ENCODE data around the gene CDC14A.
A peak's percentile ranks its signal among the peaks of the same experiment; 100 is the strongest.

The CDC14A gene

GRCh38 chr1:100445565-100445964 is 93.3 kb downstream of the CDC14A start:
- no peak for TF ChIP-seq CTCF (IDR thresholded peaks at IDR 0.05; ENCODE audit: control extremely low read depth, extremely low read depth, low read depth, missing control alignments)
- POLR2A ChIA-PET = no interaction called here
- CTCF ChIA-PET = interaction anchor here (2.1 to 5.8 kb wide), 2 partner anchors 10 to 14 kb away, joined by 9 to 50 read pairs; no protein-coding TSS in a partner anchor
- DNase-seq (ENCODE audit: extremely low spot score) = no peak

DNA sequence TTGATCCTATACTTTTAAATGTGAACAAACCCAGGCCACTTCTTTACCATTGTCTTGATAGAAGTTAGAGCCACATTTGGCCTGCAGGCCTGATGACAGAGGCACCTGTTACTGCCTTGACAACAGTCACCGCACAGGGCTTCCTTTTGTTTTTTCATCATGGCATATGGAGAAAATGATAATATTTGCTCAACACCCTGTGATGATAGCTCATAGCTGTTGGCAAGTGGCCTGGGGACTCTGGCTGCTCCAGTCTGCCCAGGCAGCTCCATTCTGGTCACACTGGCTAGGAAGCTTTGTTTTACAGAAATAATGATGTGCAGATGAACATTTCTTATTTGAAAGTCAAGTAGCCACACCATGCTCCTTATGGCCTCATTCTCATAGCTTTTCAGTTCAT is 96.1 kb downstream of the CDC14A start:
- ChIA-PET CTCF (interaction anchor here (1.0 to 5.8 kb wide), 5 partner anchors 8 to 420 kb away, joined by 3 to 50 read pairs (median 14); no protein-coding TSS in a partner anchor), POLR2A (interaction anchor here (0.7 kb wide), 1 partner anchor 373 kb away, joined by 3 read pairs; no protein-coding TSS in a partner anchor)
- DNase-seq (ENCODE audit: extremely low spot score) = no peak
- no peak for TF ChIP-seq CTCF (IDR thresholded peaks at IDR 0.05; ENCODE audit: control extremely low read depth, extremely low read depth, low read depth, missing control alignments)

DNA sequence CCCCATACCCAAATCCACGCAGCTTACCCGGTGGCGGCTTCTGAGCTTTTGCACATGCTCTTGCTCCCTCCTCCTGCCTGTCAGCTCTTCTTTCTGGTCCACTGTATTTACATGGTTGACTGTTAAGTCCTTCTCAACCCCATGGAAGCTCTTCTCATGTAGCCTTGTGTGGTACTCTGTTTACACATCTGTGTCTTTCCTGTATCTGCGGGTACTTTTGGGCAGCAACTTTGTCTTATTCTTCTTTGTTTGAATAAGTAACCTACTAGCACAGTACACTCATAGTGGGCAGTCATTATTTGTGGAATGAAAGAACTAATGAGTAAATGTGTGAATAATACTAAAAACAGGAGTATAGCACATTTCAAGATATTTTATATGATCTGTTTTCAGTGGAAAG is 97.2 kb downstream of the CDC14A start:
- no peak for DNase-seq (ENCODE audit: extremely low spot score)
- ChIA-PET POLR2A (no interaction called here), CTCF (interaction anchor here (1.0 to 5.8 kb wide), 3 partner anchors 10 to 419 kb away, joined by 3 to 50 read pairs (median 6); no protein-coding TSS in a partner anchor)
- TF ChIP-seq CTCF (IDR thresholded peaks at IDR 0.05; ENCODE audit: control extremely low read depth, extremely low read depth, low read depth, missing control alignments) = no peak

DNA sequence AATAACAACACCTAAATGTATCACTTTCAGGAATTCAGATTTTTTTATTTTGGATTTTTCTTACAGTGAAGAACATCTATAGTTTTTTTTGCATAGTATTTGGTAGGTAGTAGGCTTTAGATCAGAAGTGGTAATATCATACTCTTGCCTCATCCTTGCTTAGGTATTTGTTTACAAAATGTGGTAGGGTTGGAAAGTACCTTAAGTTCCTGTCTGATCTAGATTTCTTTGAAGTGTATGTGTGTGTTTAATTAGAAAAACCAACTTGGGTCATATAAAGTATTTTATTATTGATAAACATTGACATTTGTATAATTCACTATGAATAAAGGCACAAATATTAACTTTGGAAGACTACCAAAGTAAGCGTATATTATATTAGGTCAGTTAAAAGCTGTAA is 100.3 kb downstream of the CDC14A start:
- ChIA-PET CTCF (interaction anchor here (1.2 to 5.5 kb wide), 5 partner anchors 11 to 646 kb away, joined by 3 to 33 read pairs (median 4); no protein-coding TSS in a partner anchor), POLR2A (no interaction called here)
- no peak for TF ChIP-seq CTCF (IDR thresholded peaks at IDR 0.05; ENCODE audit: control extremely low read depth, extremely low read depth, low read depth, missing control alignments)
- peak; percentile 16 for DNase-seq (ENCODE audit: extremely low spot score)

DNA sequence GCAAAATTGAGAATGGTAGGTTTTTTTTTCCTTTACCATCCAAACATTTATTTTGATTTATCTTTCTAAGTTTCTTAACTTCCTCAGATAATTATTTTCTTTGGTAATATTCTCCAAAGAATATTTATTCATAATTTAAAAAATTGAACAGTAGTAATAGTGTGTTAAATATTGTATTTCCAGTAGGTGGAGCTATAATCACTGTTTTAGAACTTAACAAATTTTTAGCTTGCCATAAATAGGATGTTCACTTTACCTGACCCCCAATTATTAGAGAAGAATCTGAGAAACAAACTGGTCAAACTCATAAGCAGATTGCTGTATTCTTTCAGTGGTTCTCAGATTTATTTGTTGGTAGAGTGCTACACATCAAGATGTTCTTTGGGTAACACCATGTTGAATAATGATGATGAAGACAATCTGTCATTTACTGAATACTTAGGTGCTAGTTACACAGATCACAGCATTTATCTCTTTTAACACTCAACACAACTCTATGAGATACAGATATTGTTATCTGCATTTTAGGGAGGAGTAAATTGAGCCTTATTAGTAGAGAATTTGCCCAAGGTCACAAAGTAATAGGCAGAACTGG is 103.3 kb downstream of the CDC14A start:
- no peak for DNase-seq (ENCODE audit: extremely low spot score)
- ChIA-PET CTCF (interaction anchor here (0.6 to 5.5 kb wide), 38 partner anchors 8 to 734 kb away, joined by 3 to 38 read pairs (median 4); partner anchors contain the start of genes AGL and DBT), POLR2A (no interaction called here)
- peak; percentile 45 for TF ChIP-seq CTCF (IDR thresholded peaks at IDR 0.05; ENCODE audit: control extremely low read depth, extremely low read depth, low read depth, missing control alignments)

DNA sequence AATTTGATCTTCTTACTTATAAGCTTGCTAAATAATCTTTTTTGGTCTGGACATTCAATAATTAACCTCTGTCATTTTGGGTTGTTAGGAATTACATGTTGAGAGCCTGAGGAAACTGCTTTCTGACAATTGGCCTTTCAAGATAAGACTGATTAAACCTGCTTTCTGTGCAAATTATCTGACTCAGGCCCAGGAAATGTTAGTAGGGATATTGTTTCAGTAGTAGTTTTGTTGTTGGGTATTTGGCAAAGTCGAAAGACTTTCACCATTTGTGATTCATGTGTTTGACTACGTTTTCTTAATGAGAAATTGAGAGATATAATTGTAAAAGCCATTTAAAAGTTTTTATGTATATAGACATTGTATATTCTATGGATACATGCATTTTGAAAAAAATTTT is 104.6 kb downstream of the CDC14A start:
- ChIA-PET CTCF (interaction anchor here (0.7 to 5.5 kb wide), 15 partner anchors 9 to 650 kb away, joined by 3 to 38 read pairs (median 6); no protein-coding TSS in a partner anchor), POLR2A (no interaction called here)
- no peak for DNase-seq (ENCODE audit: extremely low spot score)
- no peak for TF ChIP-seq CTCF (IDR thresholded peaks at IDR 0.05; ENCODE audit: control extremely low read depth, extremely low read depth, low read depth, missing control alignments)
